Hypothalamus (tissue), 51 donors: ENCODE results near the gene FOSL1.
"Not testable (repeated sequence)": the region's sequence is repeated elsewhere in the genome, so short reads cannot be mapped to it uniquely, and the experiment has no call there.

ENCODE experiments used
- DNase-seq, 51 donors: peaks; one replicate each; lab custom pipeline; 2025; lab: John Stamatoyannopoulos, UW

The FOSL1 gene

DNA sequence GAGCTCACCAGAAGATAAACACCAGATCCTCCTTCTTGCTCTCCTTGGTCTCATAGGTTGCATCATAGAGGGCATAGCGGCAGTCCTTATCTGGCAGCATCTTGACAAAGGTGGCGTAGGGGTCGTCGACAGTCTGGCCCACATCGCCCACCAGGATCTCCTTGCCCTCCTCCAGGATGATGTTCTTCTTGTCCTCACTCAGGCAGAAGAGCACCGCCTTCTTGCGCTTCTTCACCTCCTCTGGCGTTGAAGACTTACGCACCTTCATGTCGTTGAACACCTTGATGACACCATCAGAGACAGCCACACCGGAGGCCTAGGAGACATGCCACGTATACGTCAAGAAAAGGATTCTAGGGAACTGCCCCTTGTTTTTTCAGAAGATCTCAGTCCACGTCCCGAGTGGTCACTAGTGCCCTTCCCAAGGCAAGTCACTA, 44.2 kb downstream of the FOSL1 start:
- no peak for DNase-seq

DNA sequence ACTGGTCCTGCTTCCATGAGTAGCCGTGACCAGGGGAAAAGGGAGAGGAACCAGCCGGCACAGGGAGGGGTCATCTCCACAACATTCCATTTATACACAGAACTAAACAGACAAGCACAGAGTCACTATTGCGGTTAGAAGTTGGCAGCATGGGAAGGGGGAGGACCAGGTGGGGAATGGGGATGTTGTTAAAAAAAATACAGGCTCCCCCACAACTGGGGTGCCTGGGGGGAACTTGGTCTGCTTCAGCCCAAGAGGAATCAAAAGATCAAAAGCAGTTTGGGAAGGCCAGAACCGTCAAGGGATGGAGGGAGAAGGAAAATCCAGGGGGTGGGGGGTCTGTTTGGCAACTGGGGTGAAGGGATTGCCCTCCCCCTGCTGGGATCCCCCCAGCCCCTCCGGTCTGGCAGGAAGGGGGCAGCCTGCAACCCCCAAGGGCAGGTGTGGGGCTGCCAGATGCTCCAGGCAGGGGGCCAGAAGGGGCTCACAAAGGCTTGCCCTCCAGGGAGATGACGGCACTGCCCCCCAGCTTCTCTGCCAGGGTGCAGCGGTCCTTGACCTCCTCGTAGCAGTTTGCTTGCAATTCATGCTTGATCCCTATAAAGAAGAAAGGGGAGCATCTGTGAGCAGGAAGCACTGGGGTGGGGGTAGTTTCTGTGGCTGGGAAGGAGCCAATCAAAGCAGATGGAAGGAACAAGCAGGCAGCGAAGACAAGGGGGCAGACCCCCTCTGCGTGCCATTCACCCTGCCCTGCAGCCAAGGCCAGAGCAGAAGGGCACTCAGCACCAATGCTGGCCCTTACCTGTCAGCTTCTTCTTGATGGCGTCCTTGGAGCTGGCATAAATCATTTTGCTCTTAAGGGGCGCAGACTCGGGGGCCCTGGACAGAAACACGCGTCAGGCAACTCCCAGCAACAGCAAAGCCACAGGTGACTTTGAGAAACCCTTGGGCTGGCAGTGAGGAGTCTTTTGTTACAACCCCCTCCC, 45.0 kb downstream of the FOSL1 start:
- no peak for DNase-seq

DNA sequence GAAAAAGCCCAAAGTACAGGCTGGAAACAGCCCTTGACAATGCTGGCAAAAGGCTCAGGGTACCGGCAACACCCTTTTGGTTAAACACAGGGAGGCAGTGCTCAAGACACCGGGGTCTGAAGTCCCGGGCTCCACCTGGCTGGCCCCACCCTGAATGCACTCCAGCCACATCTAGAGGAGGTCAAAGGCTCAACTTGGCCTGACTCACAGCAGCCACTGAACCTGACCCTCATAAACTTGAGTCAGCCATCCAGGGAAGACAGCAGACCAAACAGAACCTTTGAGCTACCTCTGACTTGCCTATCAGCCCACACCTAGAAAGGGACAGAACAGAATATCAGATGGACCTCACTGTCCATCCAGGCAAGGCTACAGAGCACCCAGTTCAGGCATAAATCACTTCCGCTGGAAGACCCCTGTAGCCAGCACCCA, 46.0 kb downstream of the FOSL1 start:
- DNase-seq = no peak

DNA sequence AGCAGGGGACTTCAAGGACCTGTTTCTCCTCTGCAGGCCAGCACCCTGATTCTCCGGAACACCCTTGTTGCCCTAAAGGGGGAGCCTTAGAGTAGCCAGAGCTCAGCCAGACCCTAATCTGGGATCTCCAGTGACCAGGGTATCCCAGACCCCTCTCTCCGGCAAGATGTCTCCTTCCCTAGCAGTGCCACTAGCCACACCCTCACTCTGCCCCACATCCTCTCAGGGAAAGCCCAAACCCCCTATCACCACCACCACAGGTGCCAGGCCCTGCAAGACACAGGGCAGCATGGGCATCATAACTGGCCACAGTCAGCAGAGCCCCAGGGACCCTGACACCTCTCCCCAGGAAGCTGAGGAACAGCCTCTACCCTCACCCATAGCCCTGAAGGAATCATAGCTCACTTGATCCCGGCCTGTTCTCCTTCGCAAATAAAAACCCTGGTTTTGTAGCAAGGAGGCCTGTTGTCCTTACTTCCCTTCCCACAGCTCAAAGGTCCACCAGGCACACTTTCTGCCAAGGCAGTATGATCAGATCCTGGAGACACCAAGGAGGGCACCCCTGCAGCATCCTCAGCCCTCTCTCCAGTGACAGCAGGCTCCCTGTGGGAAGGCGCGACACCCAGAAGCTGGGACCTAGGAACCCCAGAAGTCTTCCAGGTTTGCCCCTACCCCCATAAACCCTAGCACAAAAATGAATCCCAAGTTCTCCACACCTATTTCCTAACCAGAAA, 46.8 kb downstream of the FOSL1 start:
- DNase-seq = no peak

DNA sequence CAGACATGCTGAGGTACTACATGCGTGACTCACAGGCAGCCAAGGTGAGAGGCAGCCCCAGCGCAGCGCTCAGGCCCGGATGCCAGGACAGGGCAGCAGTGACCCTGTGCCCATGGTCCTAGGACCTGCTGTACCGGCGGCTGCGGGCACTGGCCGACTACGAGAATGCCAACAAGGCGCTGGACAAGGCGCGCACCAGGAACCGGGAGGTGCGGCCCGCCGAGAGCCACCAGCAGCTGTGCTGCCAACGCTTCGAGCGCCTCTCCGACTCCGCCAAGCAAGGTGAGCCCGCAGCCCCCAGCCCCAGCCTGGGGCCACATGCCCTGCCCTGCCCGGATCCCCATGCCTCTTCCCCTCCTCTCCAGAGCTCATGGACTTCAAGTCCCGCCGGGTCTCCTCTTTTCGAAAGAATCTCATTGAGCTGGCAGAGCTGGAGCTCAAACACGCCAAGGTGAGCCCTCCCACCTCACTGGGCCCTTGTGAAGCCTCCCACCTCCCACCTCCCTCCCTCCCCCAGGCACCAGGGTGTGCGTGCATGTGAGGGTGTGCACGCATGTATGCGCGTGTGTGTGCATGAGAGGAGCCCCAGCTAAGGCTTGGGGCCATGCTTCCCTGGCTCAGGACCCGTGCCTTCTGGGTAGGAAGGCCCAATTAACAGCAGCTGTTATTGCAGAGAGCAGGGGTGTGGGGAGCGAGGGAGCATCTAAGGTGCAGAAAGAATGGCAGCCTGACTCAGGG, 47.5 kb downstream of the FOSL1 start:
- DNase-seq = no peak

DNA sequence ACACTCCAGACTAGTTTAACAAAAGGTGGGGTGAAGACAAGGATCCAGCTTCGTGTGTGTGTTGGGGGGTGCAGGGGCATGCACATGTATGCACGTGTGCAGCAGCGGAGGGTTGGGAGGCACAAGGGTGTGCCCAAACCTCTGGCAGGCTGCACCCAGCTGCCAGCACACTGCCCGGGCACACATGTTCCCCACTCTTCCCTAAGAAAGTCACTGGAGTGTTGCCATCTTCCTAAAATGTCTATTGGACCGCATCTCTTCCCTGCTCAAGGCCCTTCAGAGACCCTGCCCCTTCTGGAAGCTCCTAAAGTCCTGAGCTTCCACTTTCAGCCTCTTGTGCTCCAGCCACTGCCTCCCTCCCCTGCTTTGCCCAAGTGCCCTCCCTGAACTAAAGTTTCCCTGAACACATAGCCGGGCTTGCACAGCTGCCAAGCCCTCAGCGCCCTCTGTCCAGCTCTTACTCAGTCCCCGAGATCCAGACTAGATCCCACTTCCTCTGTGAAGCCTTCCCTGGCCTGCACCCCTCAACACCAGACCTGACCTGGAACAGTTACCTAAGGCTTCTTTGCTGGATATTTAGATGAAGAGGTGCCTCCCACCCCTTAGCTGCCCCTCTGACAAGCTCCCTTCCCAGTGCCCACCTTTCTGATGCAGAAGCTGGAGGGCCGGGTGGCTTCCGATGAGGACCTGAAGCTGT, 48.2 kb downstream of the FOSL1 start:
- DNase-seq = no peak

DNA sequence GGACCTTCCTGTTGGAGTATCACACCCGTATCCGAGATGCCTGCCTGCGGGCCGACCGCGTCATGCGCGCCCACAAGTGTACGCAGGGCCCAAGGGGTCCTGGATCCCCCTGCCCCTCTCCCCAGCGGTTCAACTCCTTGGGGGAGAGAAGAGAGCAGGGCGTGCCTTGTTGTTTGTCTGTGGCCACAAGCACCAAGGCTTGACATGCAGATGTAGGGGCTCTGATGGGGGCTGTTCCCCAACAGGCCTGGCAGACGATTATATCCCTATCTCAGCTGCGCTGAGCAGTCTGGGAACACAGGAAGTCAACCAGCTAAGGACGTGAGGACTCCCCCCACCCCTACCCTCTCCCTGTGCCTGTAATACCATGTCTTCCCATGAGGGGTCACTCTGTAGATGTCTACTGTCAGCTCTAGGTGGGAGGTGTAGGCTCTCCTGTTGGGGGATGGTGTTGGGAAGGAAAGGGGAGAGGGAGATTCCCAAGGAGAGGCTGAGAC, 49.1 kb downstream of the FOSL1 start:
- no peak for DNase-seq

DNA sequence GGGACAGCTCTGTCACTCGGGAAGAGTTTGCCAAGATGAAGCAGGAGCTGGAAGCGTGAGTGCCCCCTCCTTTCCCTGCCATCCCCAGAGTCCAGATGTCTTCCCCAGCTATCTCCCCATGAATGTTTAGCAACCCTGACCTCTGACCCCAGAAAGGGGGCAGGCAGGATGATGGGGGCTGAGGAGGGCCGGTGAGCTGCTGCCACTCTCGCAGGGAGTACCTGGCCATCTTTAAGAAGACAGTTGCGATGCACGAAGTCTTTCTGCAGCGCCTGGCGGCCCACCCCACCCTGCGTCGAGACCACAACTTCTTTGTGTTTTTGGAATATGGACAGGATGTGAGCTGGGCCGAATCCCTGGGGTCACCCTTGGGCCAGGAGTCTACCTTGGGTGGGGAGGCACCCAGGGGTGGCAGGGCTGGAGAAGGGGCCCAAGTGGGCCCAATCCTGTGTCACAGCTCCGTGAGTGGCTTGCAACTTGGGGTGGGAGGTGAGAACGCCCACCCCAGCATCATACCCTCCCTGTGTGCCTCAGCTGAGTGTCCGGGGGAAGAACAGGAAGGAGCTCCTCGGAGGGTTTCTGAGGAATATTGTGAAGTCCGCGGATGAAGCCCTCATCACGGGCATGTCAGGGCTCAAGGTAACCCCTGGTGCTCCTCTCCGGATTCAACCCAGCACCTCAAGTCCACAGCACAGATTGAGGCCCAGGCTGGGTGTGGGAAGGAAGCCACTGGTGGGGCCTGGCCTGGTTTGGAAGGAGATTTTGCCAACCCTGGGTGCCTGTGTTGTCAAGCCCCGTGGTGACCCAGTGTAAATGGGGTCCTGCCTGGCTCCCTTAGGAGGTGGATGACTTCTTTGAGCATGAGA, 49.7 kb downstream of the FOSL1 start:
- no peak for DNase-seq

DNA sequence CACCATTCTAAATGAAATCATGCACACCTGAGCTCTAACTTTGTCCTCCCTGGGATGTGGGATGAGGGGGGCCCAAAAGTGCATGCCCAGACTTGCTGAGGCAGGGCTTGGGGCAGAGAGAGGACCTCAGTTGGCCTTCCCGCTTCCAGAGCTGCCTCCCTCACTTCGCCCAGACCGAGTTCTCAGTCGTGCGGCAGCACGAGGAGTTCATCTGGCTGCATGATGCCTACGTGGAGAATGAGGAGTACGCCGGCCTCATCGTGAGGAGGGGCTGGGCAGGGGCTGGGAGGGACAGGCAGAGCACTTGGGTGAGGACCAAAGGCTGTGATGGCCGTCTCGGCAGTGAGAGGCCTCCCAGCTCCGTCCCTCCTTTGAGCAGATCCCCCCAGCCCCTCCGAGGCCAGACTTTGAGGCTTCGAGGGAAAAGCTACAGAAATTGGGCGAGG, 50.4 kb downstream of the FOSL1 start:
- DNase-seq = no peak

DNA sequence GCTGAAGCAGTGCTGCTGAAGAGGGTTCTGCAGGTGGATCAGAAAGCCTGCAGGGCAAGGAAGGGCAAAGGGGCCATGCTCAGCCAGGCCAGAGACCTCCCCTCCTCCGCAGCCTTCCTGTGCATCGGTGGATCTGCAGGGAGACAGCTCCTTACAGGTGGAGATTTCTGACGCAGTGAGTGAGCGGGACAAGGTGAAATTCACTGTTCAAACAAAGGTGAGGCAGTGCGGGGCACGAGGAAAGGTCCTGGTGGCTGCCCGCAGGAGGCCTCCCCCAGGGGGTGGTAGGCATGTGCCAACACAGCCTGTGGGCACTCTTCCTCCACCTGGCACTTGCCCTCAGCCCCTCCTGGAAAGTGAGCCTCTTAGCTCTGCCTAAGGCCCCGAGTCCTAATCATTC, 50.8 kb downstream of the FOSL1 start:
- no peak for DNase-seq

DNA sequence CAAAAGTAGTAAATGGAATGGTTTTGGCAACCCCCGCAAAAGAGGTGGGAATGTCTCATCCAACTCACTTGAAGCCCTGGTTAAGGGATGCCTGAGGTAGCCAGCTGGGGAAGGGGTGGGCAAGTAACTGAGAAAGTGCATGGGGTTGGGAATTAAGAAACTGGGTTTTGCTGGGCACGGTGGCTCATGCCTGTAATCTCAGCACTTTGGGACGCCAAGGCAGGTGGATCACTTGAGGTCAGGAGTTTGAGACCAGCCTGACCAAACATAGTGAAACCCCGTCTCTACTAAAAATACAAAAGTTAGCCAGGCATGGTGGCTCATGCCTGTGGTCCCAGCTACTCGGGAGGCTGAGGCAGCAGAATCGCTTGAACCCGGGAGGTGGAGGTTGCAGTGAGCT, 51.5 kb downstream of the FOSL1 start:
- not testable (repeated sequence) for DNase-seq

DNA sequence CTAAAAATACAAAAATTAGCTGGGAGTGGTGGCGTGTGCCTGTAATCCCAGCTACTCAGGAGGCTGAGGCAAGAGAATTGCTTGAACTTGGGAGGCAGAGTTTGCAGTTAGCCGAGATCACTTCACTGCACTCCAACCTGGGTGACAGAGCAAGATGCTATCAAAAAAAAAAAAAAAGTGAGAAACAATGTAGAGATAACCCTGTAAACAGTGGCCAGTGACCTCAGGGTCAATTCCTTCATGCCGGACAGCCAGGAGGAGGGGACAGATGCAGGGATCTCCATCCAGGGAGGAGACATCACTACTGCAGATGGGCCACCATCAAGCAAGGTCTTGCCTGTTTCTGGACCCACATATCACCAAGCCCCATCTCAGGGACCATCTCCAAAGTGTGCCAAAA, 52.4 kb downstream of the FOSL1 start:
- DNase-seq = no peak

DNA sequence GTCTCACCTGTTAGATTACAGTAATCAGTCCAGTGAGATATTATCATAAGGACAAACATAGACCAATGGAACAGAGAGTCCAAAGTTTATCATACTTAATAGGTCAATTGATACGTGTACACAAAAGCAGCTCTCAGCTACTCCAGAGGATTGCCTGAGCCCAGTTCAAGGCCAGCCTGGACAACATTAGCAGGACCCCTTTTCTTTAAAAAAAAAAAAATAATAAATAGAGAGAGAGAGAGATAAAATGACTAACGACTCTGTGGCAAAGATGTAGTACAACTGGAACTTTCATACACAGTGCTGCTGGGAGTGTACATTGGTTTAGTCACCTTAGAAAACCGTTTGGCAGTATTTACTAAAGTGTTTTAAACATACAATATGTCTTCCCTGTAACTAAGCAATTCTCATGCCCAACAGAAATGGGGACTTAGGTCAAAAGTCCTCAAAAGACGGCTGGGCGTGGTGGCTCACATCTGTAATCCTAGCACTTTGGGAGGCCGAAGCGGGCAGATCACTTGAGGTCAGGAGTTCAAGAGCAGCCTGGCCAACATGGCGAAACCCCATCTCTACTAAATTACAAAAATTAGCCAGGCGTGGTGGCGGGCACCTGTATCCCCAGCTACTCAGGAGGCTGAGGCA, 55.8 kb downstream of the FOSL1 start:
- no peak for DNase-seq

DNA sequence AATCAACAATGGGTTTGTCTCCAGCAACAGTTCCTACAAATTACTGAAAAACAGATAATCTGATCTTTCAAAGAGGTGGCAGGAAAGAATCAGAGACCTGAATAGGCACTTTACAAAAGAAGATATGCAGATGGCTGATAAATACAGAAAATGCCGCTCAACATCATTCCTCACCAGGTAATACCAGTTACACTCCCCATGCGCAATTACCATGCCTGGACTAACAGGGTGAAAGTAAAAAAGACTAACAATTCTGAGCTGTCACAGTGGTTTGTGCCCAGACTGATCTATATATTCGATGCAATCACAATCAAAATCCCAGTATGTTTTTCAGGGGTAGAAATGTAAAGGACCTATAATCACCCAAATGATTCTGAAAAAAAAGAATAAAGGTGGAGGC, 56.4 kb downstream of the FOSL1 start:
- DNase-seq = no peak

DNA sequence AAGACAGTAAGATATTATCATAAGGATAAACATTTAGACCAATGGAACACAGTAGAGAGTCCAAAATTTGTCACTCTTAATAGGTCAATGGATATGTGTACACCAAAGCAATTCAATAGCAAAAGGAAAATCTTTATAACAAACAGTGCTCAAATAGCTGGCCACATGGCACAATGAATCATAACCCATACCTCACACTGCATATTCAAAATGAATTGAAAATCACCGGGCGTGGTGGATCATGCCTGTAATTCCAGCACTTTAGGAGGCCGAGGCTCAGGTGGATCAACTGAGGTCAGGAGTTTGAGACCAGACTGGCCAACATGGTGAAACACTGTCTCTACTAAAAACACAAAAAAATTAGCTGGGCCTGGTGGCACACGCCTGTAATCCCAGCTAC, 58.0 kb downstream of the FOSL1 start:
- DNase-seq = no peak
